ENCODE measurements around the gene CDKAL1.

- TF ChIP-seq POLR2A (IDR thresholded peaks at IDR 0.05): no peak
- TF ChIP-seq POLR2AphosphoS5 (IDR thresholded peaks at IDR 0.05): no peak
Observed at GRCh38 chr6:20929283-20929682, 395.0 kb downstream of the CDKAL1 start.

All from prostate gland (tissue), 1 donor.